ENCODE results near the gene PDCD11.
"Not testable (repeated sequence)": the region's sequence is repeated elsewhere in the genome, so short reads cannot be mapped to it uniquely, and the experiment has no call there.

PDCD11 gene

GRCh38 chr10:103354567-103354966, 41.9 kb upstream of the PDCD11 start:
- not testable (repeated sequence) for H3K9me3 ChIP-seq (ENCODE audit: insufficient read depth, low read depth, low read length); H3K23ac ChIP-seq (ENCODE audit: low read length); H3K4ac ChIP-seq (ENCODE audit: low read depth, low read length); H4K8ac ChIP-seq (ENCODE audit: low read depth, low read length); H3K18ac ChIP-seq (ENCODE audit: low read length); H3K4me2 ChIP-seq (ENCODE audit: low read length); H3K79me2 ChIP-seq (ENCODE audit: control insufficient read depth, insufficient read depth, low read length, poor library complexity); H2BK5ac ChIP-seq (ENCODE audit: low read depth, low read length, poor library complexity); H2AFZ ChIP-seq (ENCODE audit: insufficient read depth, low read length, poor library complexity); H3K9ac ChIP-seq (ENCODE audit: low read length); H3K4me3 ChIP-seq (ENCODE audit: low read depth, low read length); H3K27ac ChIP-seq (ENCODE audit: low read depth, low read length); H4K12ac ChIP-seq (ENCODE audit: low read depth, low read length); H2BK12ac ChIP-seq (ENCODE audit: low read length); H3K27me3 ChIP-seq (ENCODE audit: insufficient read depth, low read length); H3K36me3 ChIP-seq (ENCODE audit: control insufficient read depth in 1 of 2, insufficient read depth in 2 of 2, low read length in 2 of 2); H4K91ac ChIP-seq (ENCODE audit: low read depth, low read length); H2AK5ac ChIP-seq (ENCODE audit: low read length); H2BK120ac ChIP-seq (ENCODE audit: insufficient read depth, low read length, poor library complexity); H3K4me1 ChIP-seq (ENCODE audit: control insufficient read depth in 1 of 2, insufficient read depth in 2 of 2, low read length in 2 of 2); H3K79me1 ChIP-seq (ENCODE audit: low read length); H3K14ac ChIP-seq (ENCODE audit: low read length); DNase-seq
- WGBS (ENCODE audit: extremely low coverage, insufficient coverage, insufficient read length) = no CpG with 5 or more reads among the region's 4 CpGs

- no peak overlapping the region for H2BK12ac ChIP-seq (ENCODE audit: low read length)
- H3K18ac ChIP-seq (ENCODE audit: low read length) = no peak overlapping the region
- H3K4ac ChIP-seq (ENCODE audit: low read depth, low read length) = no peak overlapping the region
- H3K36me3 ChIP-seq (ENCODE audit: control insufficient read depth in 1 of 2, insufficient read depth in 2 of 2, low read length in 2 of 2) = no peaks in the 10 kb centered on the region
- no peak overlapping the region for H4K91ac ChIP-seq (ENCODE audit: low read depth, low read length)
- H3K9me3 ChIP-seq (ENCODE audit: insufficient read depth, low read depth, low read length) = no peaks in the 10 kb centered on the region
- peak; percentile 58 to 85 for DNase-seq
- no peaks in the 10 kb centered on the region for H3K79me1 ChIP-seq (ENCODE audit: low read length)
- H3K27ac ChIP-seq (ENCODE audit: low read depth, low read length) = no peak overlapping the region
- no peak overlapping the region for H3K14ac ChIP-seq (ENCODE audit: low read length)
- no peak overlapping the region for H3K9ac ChIP-seq (ENCODE audit: low read length)
- no peak overlapping the region for H2AFZ ChIP-seq (ENCODE audit: insufficient read depth, low read length, poor library complexity)
- H3K4me1 ChIP-seq (ENCODE audit: control insufficient read depth in 1 of 2, insufficient read depth in 2 of 2, low read length in 2 of 2) = no peaks in the 10 kb centered on the region
- H2BK5ac ChIP-seq (ENCODE audit: low read depth, low read length, poor library complexity) = no peak overlapping the region
- H3K4me3 ChIP-seq (ENCODE audit: low read depth, low read length) = no peak overlapping the region
- no peak overlapping the region for H3K4me2 ChIP-seq (ENCODE audit: low read length)
- no peak overlapping the region for H4K12ac ChIP-seq (ENCODE audit: low read depth, low read length)
- H2AK5ac ChIP-seq (ENCODE audit: low read length) = no peak overlapping the region
- no CpG with 5 or more reads among the region's 5 CpGs for WGBS (ENCODE audit: extremely low coverage, insufficient coverage, insufficient read length)
- no peak overlapping the region for H3K23ac ChIP-seq (ENCODE audit: low read length)
- H3K79me2 ChIP-seq (ENCODE audit: control insufficient read depth, insufficient read depth, low read length, poor library complexity) = no peaks in the 10 kb centered on the region
- no peak overlapping the region for H2BK120ac ChIP-seq (ENCODE audit: insufficient read depth, low read length, poor library complexity)
- H3K27me3 ChIP-seq (ENCODE audit: insufficient read depth, low read length) = no peaks in the 10 kb centered on the region
- H4K8ac ChIP-seq (ENCODE audit: low read depth, low read length) = no peak overlapping the region
These were observed 40.4 kb upstream of the PDCD11 start for GRCh38 chr10:103355906-103356599.

GRCh38 chr10:103359493-103359892, 36.9 kb upstream of the PDCD11 start:
- not testable (repeated sequence) for H3K4ac ChIP-seq (ENCODE audit: low read depth, low read length); H3K9ac ChIP-seq (ENCODE audit: low read length); H3K9me3 ChIP-seq (ENCODE audit: insufficient read depth, low read depth, low read length); H3K79me2 ChIP-seq (ENCODE audit: control insufficient read depth, insufficient read depth, low read length, poor library complexity); H3K4me2 ChIP-seq (ENCODE audit: low read length); H3K4me1 ChIP-seq (ENCODE audit: control insufficient read depth in 1 of 2, insufficient read depth in 2 of 2, low read length in 2 of 2); H2BK120ac ChIP-seq (ENCODE audit: insufficient read depth, low read length, poor library complexity); H2BK5ac ChIP-seq (ENCODE audit: low read depth, low read length, poor library complexity); H4K12ac ChIP-seq (ENCODE audit: low read depth, low read length); H3K18ac ChIP-seq (ENCODE audit: low read length); H3K27me3 ChIP-seq (ENCODE audit: insufficient read depth, low read length); DNase-seq; H2AK5ac ChIP-seq (ENCODE audit: low read length); H2BK12ac ChIP-seq (ENCODE audit: low read length); H3K27ac ChIP-seq (ENCODE audit: low read depth, low read length); H4K91ac ChIP-seq (ENCODE audit: low read depth, low read length); H3K79me1 ChIP-seq (ENCODE audit: low read length); H3K14ac ChIP-seq (ENCODE audit: low read length); H3K4me3 ChIP-seq (ENCODE audit: low read depth, low read length); H4K8ac ChIP-seq (ENCODE audit: low read depth, low read length); H3K36me3 ChIP-seq (ENCODE audit: control insufficient read depth in 1 of 2, insufficient read depth in 2 of 2, low read length in 2 of 2); H2AFZ ChIP-seq (ENCODE audit: insufficient read depth, low read length, poor library complexity); H3K23ac ChIP-seq (ENCODE audit: low read length)
- no CpG with 5 or more reads among the region's 4 CpGs for WGBS (ENCODE audit: extremely low coverage, insufficient coverage, insufficient read length)

GRCh38 chr10:103360791-103361190, 35.6 kb upstream of the PDCD11 start:
- not testable (repeated sequence) for H3K79me1 ChIP-seq (ENCODE audit: low read length); H3K79me2 ChIP-seq (ENCODE audit: control insufficient read depth, insufficient read depth, low read length, poor library complexity); H3K4me1 ChIP-seq (ENCODE audit: control insufficient read depth in 1 of 2, insufficient read depth in 2 of 2, low read length in 2 of 2); H2AK5ac ChIP-seq (ENCODE audit: low read length); H2BK12ac ChIP-seq (ENCODE audit: low read length); DNase-seq; H3K4me2 ChIP-seq (ENCODE audit: low read length); H3K23ac ChIP-seq (ENCODE audit: low read length); H3K36me3 ChIP-seq (ENCODE audit: control insufficient read depth in 1 of 2, insufficient read depth in 2 of 2, low read length in 2 of 2); H4K91ac ChIP-seq (ENCODE audit: low read depth, low read length); H3K4ac ChIP-seq (ENCODE audit: low read depth, low read length); H3K27ac ChIP-seq (ENCODE audit: low read depth, low read length); H2BK5ac ChIP-seq (ENCODE audit: low read depth, low read length, poor library complexity); H3K9me3 ChIP-seq (ENCODE audit: insufficient read depth, low read depth, low read length); H4K12ac ChIP-seq (ENCODE audit: low read depth, low read length); H2AFZ ChIP-seq (ENCODE audit: insufficient read depth, low read length, poor library complexity); H3K9ac ChIP-seq (ENCODE audit: low read length); H3K4me3 ChIP-seq (ENCODE audit: low read depth, low read length); H3K27me3 ChIP-seq (ENCODE audit: insufficient read depth, low read length); H4K8ac ChIP-seq (ENCODE audit: low read depth, low read length); H2BK120ac ChIP-seq (ENCODE audit: insufficient read depth, low read length, poor library complexity); H3K14ac ChIP-seq (ENCODE audit: low read length); H3K18ac ChIP-seq (ENCODE audit: low read length)
- no CpG with 5 or more reads among the region's 9 CpGs for WGBS (ENCODE audit: extremely low coverage, insufficient coverage, insufficient read length)

Data from trophoblast cell (in vitro differentiated cells and primary cell).